NCI-H460 (cell line): ENCODE results near the gene MYZAP. TPM values are rescaled to one million over a fixed set of nuclear protein-coding genes. Genes with fewer than 3 reads are reported as not detected.
"Not testable (repeated sequence)": the region's sequence is repeated elsewhere in the genome, so short reads cannot be mapped to it uniquely, and the experiment has no call there.

Source experiments
- DNase-seq: peaks from one replicate; pipeline ENCODE4 v3.0.0-alpha.2; 2016; ENCODE audit warnings: low read depth; ENCODE audit errors: extremely low read depth
- total RNA-seq: library from RNA; depleted of rRNA; stranded (reverse); fragments of >200 nt; shearing (Covaris generic); gene quantifications from 2 replicates; pipeline ENCODE4 v1.2.3, GENCODE V29; 2014

Gene MYZAP
- total RNA-seq, 1 experiment from 2014 or later: not detected

GRCh38 chr15:57615951-57616496 is 24.3 kb downstream of the MYZAP start:
- DNase-seq: not testable (repeated sequence)

- no peak for DNase-seq
Observed at GRCh38 chr15:57618325-57618724, 26.6 kb downstream of the MYZAP start.

- DNase-seq: no peak
Observed at GRCh38 chr15:57619746-57620145, 28.0 kb downstream of the MYZAP start.

GRCh38 chr15:57624730-57625129 is 33.0 kb downstream of the MYZAP start:
- no peak for DNase-seq

GRCh38 chr15:57625703-57626448 is 34.2 kb downstream of the MYZAP start:
- DNase-seq: no peak

GRCh38 chr15:57626713-57627440 is 35.2 kb downstream of the MYZAP start:
- DNase-seq: no peak

- DNase-seq: no peak
Observed at GRCh38 chr15:57631386-57632110, 39.8 kb downstream of the MYZAP start.

GRCh38 chr15:57634290-57634689 is 42.6 kb downstream of the MYZAP start:
- no peak for DNase-seq

- no peak for DNase-seq
Observed at GRCh38 chr15:57635300-57635909, 43.7 kb downstream of the MYZAP start.

- DNase-seq: no peak
Observed at GRCh38 chr15:57637846-57638245, 46.1 kb downstream of the MYZAP start.

- DNase-seq: no peak
Observed at GRCh38 chr15:57639306-57639705, 47.6 kb downstream of the MYZAP start.

GRCh38 chr15:57640930-57641682 is 49.4 kb downstream of the MYZAP start:
- peak; percentile 19 for DNase-seq

GRCh38 chr15:57643826-57644225 is 52.1 kb downstream of the MYZAP start:
- no peak for DNase-seq

- DNase-seq: no peak
Observed at GRCh38 chr15:57646087-57646486, 54.4 kb downstream of the MYZAP start.

GRCh38 chr15:57647071-57647790 is 55.5 kb downstream of the MYZAP start:
- DNase-seq: no peak

GRCh38 chr15:57647791-57648130 is 56.1 kb downstream of the MYZAP start:
- no peak for DNase-seq

- no peak for DNase-seq
Observed at GRCh38 chr15:57649138-57649537, 57.4 kb downstream of the MYZAP start.

GRCh38 chr15:57651445-57651844 is 59.7 kb downstream of the MYZAP start:
- no peak for DNase-seq

GRCh38 chr15:57652481-57652880 is 60.8 kb downstream of the MYZAP start:
- DNase-seq: no peak
